Astrocyte of the hippocampus (primary cell): ENCODE results near the gene HOXD8.

ENCODE experiments used
- DNase-seq: peaks from one replicate; pipeline ENCODE4 v3.0.0; 2011; ENCODE audit warnings: low read depth, low spot score

The HOXD8 gene

GRCh38 chr2:176128982-176129796 lies at the start of gene HOXD8:
TSS of gene HOXD8 (plus strand) at chr2:176129705. CDS start at chr2:176130367, 662 bp downstream.
- peak; percentile 38 for DNase-seq

GRCh38 chr2:176079831-176080539 lies 49.5 kb upstream of the HOXD8 start:
- peak; percentile 66 for DNase-seq

- DNase-seq = no peak
These were observed 48.7 kb upstream of the HOXD8 start for GRCh38 chr2:176080540-176081375.

GRCh38 chr2:176081376-176081836 lies 48.1 kb upstream of the HOXD8 start:
- no peak for DNase-seq

GRCh38 chr2:176081837-176082524 lies 47.5 kb upstream of the HOXD8 start:
- DNase-seq = no peak

- no peak for DNase-seq
These were observed 47.0 kb upstream of the HOXD8 start for GRCh38 chr2:176082525-176082823.

- DNase-seq = no peak
These were observed 46.4 kb upstream of the HOXD8 start for GRCh38 chr2:176082824-176083751.

- DNase-seq = no peak
These were observed 45.7 kb upstream of the HOXD8 start, which contains the start of gene EVX2 for GRCh38 chr2:176083796-176084261. TSS of gene EVX2 (minus strand) at chr2:176083962. CDS start at chr2:176083776, 186 bp downstream.

- no peak for DNase-seq
These were observed 44.8 kb upstream of the HOXD8 start for GRCh38 chr2:176084611-176085119.

- no peak for DNase-seq
These were observed 44.3 kb upstream of the HOXD8 start for GRCh38 chr2:176085120-176085788.

GRCh38 chr2:176085861-176086771 lies 43.4 kb upstream of the HOXD8 start:
- DNase-seq = peak; percentile 70

GRCh38 chr2:176087330-176088047 lies 42.0 kb upstream of the HOXD8 start:
- no peak for DNase-seq

- DNase-seq = peak; percentile 71
These were observed 41.2 kb upstream of the HOXD8 start for GRCh38 chr2:176088048-176088936.

GRCh38 chr2:176088937-176089842 lies 40.3 kb upstream of the HOXD8 start:
- DNase-seq = no peak

GRCh38 chr2:176089843-176090395 lies 39.6 kb upstream of the HOXD8 start:
- DNase-seq = no peak
